Epithelial cell of proximal tubule (primary cell): ENCODE measurements around the gene MATN3. TPM values are rescaled to one million over a fixed set of nuclear protein-coding genes. Genes with fewer than 3 reads are reported as not detected.

Source experiments
- DNase-seq: peaks from one replicate; pipeline ENCODE4 v3.0.0-alpha.2; 2011; ENCODE audit warnings: low read depth
- H3K4me3 ChIP-seq: 2 replicates; pipeline ENCODE4 v1.5.1; 2011; ENCODE audit warnings: low read depth, mild to moderate bottlenecking, low read length
- CTCF ChIP-seq: conservative IDR thresholded peaks from 2 replicates; pipeline ENCODE4 v1.5.1; 2012; ENCODE audit warnings: low read depth, mild to moderate bottlenecking, low read length
- total RNA-seq: library from RNA; depleted of rRNA; stranded (reverse); fragments of >200 nt; gene quantifications from 2 replicates; pipeline ENCODE4 v1.2.3, GENCODE V29; 2015

MATN3 gene
- total RNA-seq, 1 donor from 2014 or later: 9.8 TPM

- no peak for TF ChIP-seq CTCF
Observed at GRCh38 chr2:19943189-19943588, 69.3 kb downstream of the MATN3 start.

GRCh38 chr2:19942199-19942598, 70.3 kb downstream of the MATN3 start:
- TF ChIP-seq CTCF: no peak
- H3K4me3 ChIP-seq: no peak overlapping the region
- DNase-seq: no peak

More at GRCh38 chr2:19943189-19943588, 69.3 kb downstream of the MATN3 start:
- DNase-seq: no peak
- H3K4me3 ChIP-seq: no peak overlapping the region

Other genes starting within 250 kb of the MATN3 start
- 3.8 and 6.5 TPM in 2 replicates for gene TTC32, start 110.7 kb downstream of the MATN3 start, total RNA-seq
- gene WDR35, start 22.6 kb downstream of the MATN3 start, total RNA-seq: 5.2 and 11.3 TPM in 2 replicates
- 127 and 128 TPM in 2 replicates for gene LAPTM4A, start 39.0 kb upstream of the MATN3 start, total RNA-seq
- gene SDC1, start 212.5 kb upstream of the MATN3 start, total RNA-seq: 115 and 134 TPM in 2 replicates